Nephron (organoid): ENCODE measurements around the gene ADGRD1.

Experiments
- H3K27ac Mint-ChIP-seq, 3 experiments: 2 replicates each; pipeline ENCODE4 v1.8.0; 2020; ENCODE audit warnings: mixed read lengths in 3 of 3, mild to moderate bottlenecking in 2 of 3, moderate library complexity in 1 of 3
- H3K27me3 Mint-ChIP-seq: 2 replicates; pipeline ENCODE4 v1.8.0; 2021; ENCODE audit warnings: low read depth, mild to moderate bottlenecking, moderate library complexity, mixed read lengths
- H3K36me3 Mint-ChIP-seq: 2 replicates; pipeline ENCODE4 v1.8.0; 2020; ENCODE audit warnings: low read depth, mixed read lengths
- H3K4me1 Mint-ChIP-seq: 2 replicates; pipeline ENCODE4 v1.8.0; 2020; ENCODE audit warnings: mixed read lengths
- H3K4me3 Mint-ChIP-seq, 3 experiments: 2 replicates each; pipeline ENCODE4 v1.8.0; 2020; ENCODE audit warnings: mild to moderate bottlenecking in 3 of 3, mixed read lengths in 3 of 3, moderate library complexity in 2 of 3
- H3K9me3 Mint-ChIP-seq: 2 replicates; pipeline ENCODE4 v1.8.0; 2020; ENCODE audit warnings: mixed read lengths
- TF ChIP-seq, protein P1 (sequence below), 3 experiments: fragments of 200-600 bp; sonication (generic); IDR thresholded peaks; one replicate each; pipeline ENCODE4 v1.5.0; 2021; ENCODE audit warnings: antibody characterized with exemption in 3 of 3; ENCODE audit not compliant: unreplicated experiment in 3 of 3

The ADGRD1 gene

DNA sequence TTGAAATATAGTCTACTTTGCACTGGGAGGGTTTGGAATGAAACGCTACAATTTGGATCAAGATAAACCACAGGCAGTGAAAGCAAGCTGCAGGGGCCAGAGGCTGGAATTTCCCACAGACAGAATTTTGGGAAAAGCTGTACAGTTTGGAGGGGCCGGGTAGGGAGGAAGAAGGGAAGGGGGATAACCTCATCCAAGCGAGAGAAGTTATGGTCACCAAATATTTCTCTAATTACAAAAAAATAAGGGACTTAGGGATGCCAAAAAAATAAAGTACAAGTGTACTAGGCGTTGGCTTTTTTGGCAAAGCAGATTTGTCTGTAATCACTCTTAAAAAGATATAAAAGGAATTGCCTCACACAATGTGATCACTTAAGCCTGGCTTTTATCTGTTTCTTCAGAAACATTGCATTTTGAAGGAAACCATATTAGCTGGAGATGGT lies 31.2 kb upstream of the ADGRD1 start:
- peak overlapping the region in 2 of 3 experiments; percentile 88 for H3K27ac Mint-ChIP-seq
- peaks cover 39% of the 10 kb centered on the region for H3K4me1 Mint-ChIP-seq
- H3K36me3 Mint-ChIP-seq = no peaks in the 10 kb centered on the region
- peak overlapping the region in 1 of 3 experiments; percentile 30 for H3K4me3 Mint-ChIP-seq
- peaks cover 2% of the 10 kb centered on the region for H3K9me3 Mint-ChIP-seq
- peaks cover 3% of the 10 kb centered on the region for H3K27me3 Mint-ChIP-seq
- TF ChIP-seq, protein P1, sequence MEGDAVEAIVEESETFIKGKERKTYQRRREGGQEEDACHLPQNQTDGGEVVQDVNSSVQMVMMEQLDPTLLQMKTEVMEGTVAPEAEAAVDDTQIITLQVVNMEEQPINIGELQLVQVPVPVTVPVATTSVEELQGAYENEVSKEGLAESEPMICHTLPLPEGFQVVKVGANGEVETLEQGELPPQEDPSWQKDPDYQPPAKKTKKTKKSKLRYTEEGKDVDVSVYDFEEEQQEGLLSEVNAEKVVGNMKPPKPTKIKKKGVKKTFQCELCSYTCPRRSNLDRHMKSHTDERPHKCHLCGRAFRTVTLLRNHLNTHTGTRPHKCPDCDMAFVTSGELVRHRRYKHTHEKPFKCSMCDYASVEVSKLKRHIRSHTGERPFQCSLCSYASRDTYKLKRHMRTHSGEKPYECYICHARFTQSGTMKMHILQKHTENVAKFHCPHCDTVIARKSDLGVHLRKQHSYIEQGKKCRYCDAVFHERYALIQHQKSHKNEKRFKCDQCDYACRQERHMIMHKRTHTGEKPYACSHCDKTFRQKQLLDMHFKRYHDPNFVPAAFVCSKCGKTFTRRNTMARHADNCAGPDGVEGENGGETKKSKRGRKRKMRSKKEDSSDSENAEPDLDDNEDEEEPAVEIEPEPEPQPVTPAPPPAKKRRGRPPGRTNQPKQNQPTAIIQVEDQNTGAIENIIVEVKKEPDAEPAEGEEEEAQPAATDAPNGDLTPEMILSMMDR (IDR thresholded peaks at IDR 0.05; ENCODE audit: unreplicated experiment in 3 of 3) = no peak

DNA sequence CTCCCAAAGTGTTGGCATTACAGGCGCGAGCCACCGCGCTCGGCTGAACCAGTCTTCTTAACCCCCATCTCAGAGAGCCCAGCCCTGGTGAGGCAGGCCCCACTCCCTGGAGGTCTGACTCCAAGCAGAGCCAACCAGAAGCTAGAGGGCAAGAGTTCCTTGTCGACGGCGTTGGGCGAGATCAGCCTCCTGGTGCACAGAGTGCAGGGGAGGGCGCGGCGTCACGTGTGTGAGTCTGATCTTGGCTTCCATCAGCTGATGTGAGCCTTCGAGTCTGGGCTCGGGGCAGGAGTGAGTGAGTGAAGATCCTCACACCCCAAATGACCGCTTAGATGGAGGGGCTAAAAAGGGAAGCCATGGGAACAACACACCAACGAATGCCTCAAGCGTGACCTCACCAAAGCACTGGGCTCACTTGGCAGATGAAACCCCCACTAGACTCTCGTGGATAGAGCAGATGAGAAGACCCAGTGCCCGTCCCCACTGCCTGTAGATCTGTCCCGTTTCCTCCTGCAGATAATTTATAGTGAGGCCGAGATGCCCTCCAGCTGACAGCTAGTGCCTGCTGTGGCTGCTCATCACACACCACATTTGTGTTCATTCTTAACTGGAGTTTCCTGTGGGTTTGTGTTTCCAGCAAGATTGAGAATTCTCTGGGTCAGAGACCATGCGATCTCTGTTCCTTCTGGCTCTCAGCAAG lies 28.6 kb upstream of the ADGRD1 start:
- Mint-ChIP-seq H3K36me3 (no peaks in the 10 kb centered on the region), H3K4me1 (peaks cover 44% of the 10 kb centered on the region), H3K27ac (peak overlapping the region in 2 of 3 experiments; percentile 55 to 69), H3K4me3 (peak overlapping the region in 1 of 3 experiments; percentile 31), H3K9me3 (peaks cover 2% of the 10 kb centered on the region), H3K27me3 (peaks cover 6% of the 10 kb centered on the region)
- TF ChIP-seq, protein P1 (IDR thresholded peaks at IDR 0.05; ENCODE audit: unreplicated experiment in 3 of 3) = no peak

DNA sequence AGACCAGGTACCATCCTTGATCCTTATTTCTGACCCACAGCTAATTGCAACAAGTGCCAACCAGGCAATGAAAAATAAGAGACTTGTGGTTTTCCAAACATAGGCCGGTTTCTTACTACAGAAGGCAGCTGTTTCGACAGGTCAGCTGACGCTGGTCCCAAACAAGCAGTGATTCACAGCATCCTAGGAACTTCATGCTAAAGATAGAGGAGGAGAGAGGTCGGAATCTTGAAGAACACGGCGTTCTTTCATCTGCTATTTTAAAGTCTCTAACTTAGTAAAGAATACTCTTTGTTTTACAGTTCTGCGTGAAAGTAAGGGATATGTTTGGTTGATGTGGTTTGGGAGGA lies 28.1 kb upstream of the ADGRD1 start:
- Mint-ChIP-seq H3K27me3 (peaks cover 7% of the 10 kb centered on the region), H3K36me3 (no peaks in the 10 kb centered on the region), H3K4me1 (peaks cover 42% of the 10 kb centered on the region), H3K27ac (peak overlapping the region in 2 of 3 experiments; percentile 55 to 69), H3K9me3 (peaks cover under 1% of the 10 kb centered on the region), H3K4me3 (peak overlapping the region in 1 of 3 experiments; percentile 35)
- TF ChIP-seq, protein P1 (IDR thresholded peaks at IDR 0.05; ENCODE audit: unreplicated experiment in 3 of 3) = no peak

DNA sequence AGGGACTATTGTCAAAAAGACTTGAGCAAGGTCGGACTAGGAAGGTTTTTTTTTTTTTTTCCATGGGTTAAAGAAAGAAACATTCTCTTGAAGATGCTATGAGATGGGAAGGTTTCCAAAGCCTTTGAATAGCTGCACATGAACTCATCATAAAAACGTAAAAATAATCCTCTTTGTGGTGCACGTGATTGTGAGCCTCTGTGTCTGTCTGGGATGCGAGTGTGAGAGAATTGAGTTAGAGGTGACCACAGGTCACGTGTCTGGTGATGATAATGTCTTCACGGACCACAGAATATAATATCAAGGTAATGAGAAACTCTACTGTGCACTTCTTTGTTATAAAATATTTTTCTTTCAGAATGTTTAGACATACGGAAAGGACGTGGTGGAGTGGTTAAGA lies 24.3 kb upstream of the ADGRD1 start:
- H3K27me3 Mint-ChIP-seq = peaks cover 17% of the 10 kb centered on the region
- no peak overlapping the region for H3K4me3 Mint-ChIP-seq
- H3K9me3 Mint-ChIP-seq = no peaks in the 10 kb centered on the region
- TF ChIP-seq, protein P1 (IDR thresholded peaks at IDR 0.05; ENCODE audit: unreplicated experiment in 3 of 3) = no peak
- no peaks in the 10 kb centered on the region for H3K36me3 Mint-ChIP-seq
- H3K27ac Mint-ChIP-seq = no peak overlapping the region
- peaks cover 34% of the 10 kb centered on the region for H3K4me1 Mint-ChIP-seq

DNA sequence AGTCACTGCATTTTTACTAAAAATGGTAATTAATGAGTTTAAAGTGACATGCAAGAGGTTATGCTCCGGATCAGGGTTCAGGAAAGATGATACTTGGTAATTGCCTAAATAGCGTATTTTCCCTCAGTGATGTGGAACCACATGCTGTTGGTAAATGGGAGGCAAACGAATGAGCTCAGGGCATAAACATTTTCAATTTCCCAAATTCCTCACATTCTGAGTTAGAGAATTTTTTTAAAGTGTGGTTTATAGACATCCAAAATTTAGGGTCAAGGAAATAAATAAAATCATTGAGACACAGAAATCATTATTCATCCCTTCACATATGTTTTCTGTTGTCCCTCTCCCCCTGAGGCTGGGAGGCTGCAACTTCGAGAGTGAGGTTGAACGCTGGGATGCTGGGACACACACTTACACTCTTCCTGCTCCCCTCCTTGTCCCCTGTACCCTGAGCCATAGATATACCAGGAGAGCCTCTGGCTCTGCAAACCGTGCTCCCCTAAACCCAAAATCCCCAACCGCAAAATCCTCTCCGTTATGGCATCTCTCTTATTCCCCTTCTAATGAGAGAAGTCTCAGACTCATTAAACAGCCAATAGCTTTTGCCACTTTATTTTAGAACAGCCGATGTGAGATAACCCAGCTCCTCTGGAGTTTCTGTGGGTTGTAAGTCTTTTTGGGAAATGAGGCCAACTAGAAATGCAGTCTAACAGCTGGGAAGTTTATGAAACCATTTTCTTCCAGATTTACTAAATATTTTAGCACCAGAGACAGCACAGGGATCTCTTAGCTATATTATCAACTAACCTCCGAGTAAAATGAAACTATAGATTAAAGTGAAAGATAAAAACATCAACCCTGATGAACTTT lies 21.4 kb upstream of the ADGRD1 start:
- H3K27ac Mint-ChIP-seq = peak overlapping the region in 1 of 3 experiments; percentile 18
- H3K36me3 Mint-ChIP-seq = no peaks in the 10 kb centered on the region
- peaks cover 14% of the 10 kb centered on the region for H3K9me3 Mint-ChIP-seq
- peaks cover 17% of the 10 kb centered on the region for H3K27me3 Mint-ChIP-seq
- no peak overlapping the region for H3K4me3 Mint-ChIP-seq
- TF ChIP-seq, protein P1 (IDR thresholded peaks at IDR 0.05; ENCODE audit: unreplicated experiment in 3 of 3) = no peak
- peaks cover 17% of the 10 kb centered on the region for H3K4me1 Mint-ChIP-seq
